Astrocyte of the spinal cord (primary cell): ENCODE measurements around the gene TCERG1.
A peak's percentile ranks its signal among the peaks of the same experiment; 100 is the strongest.

Experiments used
- DNase-seq: peaks from one replicate; pipeline ENCODE4 v3.0.0; 2011; ENCODE audit warnings: low read depth, low spot score
- H3K4me3 ChIP-seq: 2 replicates; pipeline ENCODE4 v1.5.1; 2011; ENCODE audit warnings: low read depth, mild to moderate bottlenecking, low read length, moderate library complexity
- in situ Hi-C: cut with HindIII; loops from 2 replicates; pipeline ENCODE4 v1.10.0; 2017; ENCODE audit warnings: low sequenced_read_pairs
- TF ChIP-seq, protein P1 (sequence below): IDR thresholded peaks from 2 replicates; pipeline ENCODE4 v1.5.1; 2012; ENCODE audit warnings: low read depth, mild to moderate bottlenecking, low read length, inconsistent platforms

Gene TCERG1

DNA sequence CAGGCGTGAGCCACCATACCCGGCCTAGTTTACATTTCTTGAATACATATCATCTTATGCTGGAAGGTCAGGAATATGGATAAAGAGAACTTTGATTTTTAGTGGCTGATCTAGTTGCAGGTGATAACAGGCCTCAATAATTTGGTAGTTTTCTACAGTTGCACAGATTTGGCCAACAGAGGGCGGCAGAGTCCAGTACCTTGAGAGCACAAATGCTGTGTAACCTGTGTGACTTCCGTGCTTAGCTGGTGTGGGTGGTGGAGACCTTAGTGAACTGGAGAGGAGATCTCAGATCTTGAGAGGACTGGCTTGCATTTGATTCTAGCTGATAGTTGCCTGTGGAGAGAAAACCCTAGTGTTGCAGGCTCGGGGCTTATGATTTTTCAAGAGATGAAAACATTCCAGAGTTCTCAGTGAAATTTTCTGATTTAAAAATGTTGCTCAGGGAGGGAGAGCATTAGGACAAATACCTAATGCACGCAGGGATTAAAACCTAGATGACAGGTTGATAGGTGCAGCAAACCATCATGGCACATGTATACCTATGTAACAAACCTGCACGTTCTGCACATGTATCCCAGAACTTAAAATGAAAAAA lies 86.2 kb downstream of the TCERG1 start:
- in situ Hi-C loops: no loop called here
- TF ChIP-seq, protein P1, sequence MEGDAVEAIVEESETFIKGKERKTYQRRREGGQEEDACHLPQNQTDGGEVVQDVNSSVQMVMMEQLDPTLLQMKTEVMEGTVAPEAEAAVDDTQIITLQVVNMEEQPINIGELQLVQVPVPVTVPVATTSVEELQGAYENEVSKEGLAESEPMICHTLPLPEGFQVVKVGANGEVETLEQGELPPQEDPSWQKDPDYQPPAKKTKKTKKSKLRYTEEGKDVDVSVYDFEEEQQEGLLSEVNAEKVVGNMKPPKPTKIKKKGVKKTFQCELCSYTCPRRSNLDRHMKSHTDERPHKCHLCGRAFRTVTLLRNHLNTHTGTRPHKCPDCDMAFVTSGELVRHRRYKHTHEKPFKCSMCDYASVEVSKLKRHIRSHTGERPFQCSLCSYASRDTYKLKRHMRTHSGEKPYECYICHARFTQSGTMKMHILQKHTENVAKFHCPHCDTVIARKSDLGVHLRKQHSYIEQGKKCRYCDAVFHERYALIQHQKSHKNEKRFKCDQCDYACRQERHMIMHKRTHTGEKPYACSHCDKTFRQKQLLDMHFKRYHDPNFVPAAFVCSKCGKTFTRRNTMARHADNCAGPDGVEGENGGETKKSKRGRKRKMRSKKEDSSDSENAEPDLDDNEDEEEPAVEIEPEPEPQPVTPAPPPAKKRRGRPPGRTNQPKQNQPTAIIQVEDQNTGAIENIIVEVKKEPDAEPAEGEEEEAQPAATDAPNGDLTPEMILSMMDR: peak; percentile 89
- peak; percentile 54 for DNase-seq
- no peak overlapping the region for H3K4me3 ChIP-seq

DNA sequence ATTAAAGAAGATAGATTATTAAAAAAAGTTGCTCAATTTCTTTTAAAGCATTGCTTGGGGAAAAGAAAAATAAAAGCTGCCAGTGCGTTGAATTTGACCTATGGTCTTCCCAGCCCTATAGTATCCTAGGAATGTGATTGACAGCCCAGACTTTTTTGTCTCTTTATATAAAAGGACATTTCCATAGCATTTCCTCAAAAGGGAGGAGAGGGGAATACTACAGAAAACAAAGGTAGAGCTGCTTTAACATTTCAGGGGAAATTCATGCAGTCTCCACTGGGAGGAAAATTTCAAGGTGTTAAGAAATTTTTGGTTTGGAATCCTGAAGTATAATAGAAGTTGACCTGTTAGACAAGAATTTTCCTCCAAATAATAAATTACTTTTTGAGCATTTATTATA lies 86.7 kb downstream of the TCERG1 start:
- DNase-seq: no peak
- no peak overlapping the region for H3K4me3 ChIP-seq
- in situ Hi-C loops: no loop called here
- TF ChIP-seq, protein P1: no peak

DNA sequence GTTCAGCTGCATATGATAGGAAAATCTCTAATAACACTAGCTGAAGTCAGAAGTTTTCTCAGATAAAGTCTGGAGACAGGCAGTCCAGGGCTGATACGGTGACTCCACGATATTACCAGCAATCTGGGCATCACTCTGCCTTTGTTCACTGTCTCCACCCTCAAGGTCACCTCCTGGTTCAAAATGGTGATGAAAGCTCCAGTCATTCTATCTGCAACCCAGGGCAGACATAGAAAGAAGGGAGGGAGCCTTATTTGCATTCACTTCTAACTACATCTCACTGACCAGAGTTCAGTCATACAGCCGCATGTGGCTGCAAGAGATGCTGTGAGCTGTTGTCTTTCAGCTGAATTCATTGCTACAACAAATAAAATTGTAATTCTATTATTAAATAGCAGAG lies 91.3 kb downstream of the TCERG1 start:
- TF ChIP-seq, protein P1: no peak
- in situ Hi-C loops: no loop called here
- no peak for DNase-seq
- H3K4me3 ChIP-seq: no peak overlapping the region

DNA sequence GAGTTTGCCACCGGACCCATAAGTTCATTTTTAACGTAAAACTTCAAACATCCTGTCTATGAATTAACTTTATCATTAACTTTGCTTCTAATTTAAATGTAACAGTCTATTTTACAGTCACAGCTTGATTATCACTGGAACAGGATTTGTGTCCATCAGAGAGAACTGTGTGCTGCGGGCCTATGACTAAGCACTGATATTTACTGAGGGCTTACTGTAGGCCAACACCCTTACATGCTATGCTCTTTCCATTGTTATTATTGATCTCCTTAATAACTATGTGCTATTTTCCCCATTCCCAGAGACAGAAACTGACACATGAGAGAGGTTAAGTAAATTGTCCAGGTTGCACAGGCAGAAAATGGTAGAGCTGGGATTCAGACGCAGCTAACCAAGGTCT lies 92.8 kb downstream of the TCERG1 start:
- H3K4me3 ChIP-seq: no peak overlapping the region
- TF ChIP-seq, protein P1: no peak
- in situ Hi-C loops: no loop called here
- no peak for DNase-seq

DNA sequence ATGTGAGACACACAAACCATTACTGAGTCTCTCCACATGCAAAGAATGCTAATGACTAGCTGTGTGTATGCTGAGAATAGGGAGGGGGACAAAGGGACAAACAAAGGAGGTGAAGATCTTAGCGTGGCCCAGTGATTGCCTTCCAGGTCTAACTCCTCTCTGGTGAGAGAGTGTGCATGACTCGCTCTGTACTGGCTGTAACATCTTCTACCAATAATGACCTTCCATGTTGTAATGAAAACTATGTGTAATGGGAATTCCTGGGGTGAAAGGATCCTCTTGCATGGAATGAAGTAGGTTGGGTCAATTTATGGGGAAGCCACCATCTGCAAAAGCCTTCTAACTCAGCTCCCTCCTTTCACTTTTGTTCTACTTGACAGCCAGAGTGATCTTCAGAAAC lies 93.3 kb downstream of the TCERG1 start:
- no peak overlapping the region for H3K4me3 ChIP-seq
- TF ChIP-seq, protein P1: no peak
- peak; percentile 40 for DNase-seq
- in situ Hi-C loops: no loop called here

DNA sequence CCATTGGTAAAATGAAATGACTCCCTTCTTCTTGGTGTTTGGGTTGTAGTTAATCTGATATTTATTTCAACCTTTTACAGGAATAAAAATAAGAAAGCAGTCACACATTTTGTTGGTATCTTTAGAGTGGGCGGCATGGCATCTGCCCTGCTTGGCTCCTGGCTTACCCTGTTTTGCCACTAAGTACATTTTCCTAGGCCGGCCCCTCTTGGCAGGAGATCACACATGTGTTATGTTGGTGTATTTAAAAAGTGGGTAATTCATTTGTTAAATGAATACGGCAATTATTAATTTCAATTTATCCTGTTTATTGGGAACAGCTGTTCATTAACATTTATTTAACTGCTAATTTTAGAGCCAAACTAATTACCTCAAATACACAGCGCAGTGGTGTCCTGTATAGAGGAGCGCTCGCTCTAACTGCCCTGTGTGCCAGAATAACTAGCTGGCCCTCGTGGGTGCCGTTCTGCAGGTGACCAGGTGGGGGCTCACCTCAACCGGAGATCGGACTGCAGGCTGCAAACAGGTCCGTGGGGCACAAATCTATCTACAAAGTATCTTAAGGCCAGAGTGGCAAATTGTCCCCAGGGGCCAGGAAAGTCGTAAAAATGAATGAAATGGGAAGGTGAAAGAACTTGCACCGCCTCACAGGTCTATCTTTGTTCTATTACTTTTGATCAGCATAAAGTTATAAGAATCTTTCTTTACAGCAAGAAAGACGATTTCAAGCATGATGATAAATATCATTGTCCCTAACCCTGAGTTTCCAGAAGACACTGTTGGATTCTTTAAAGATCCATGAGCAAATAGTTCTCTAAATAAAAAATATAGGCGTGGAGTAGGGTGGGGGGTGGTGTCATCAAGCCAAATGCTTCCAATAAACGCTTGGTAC lies 95.1 kb downstream of the TCERG1 start:
- no peak overlapping the region for H3K4me3 ChIP-seq
- in situ Hi-C loops: no loop called here
- DNase-seq: peak; percentile 70
- TF ChIP-seq, protein P1: peak; percentile 95
